GM18873 (cell line): ENCODE results near the gene PACRG.

Source experiments
- ATAC-seq: cut with Tn5 transposase; IDR thresholded peaks from one replicate; pipeline ENCODE4 v1.9.1; 2021; ENCODE audit warnings: mild to moderate bottlenecking, moderate library complexity, moderate number of reproducible peaks; ENCODE audit not compliant: unreplicated experiment, low FRiP score

The PACRG gene

DNA sequence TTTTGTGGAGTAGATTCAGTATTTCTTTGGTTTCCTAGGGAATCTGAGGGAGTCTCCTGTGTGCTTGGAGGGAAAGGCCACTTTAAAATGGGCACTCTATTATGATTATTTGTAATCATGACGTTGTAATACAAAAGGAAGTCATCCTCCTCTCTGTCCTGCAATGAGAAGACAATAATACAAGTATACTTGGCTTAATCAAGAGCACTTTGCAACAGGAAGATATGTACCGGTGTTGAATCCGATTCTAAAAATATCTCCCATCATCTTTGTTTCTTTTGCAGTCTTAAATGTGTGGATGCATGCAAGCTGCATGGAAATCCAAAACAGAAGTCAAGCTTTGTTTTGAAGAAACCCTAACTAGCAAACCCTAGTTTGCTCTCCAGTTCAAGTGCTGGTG, 592.6 kb downstream of the PACRG start:
- no peak for ATAC-seq

DNA sequence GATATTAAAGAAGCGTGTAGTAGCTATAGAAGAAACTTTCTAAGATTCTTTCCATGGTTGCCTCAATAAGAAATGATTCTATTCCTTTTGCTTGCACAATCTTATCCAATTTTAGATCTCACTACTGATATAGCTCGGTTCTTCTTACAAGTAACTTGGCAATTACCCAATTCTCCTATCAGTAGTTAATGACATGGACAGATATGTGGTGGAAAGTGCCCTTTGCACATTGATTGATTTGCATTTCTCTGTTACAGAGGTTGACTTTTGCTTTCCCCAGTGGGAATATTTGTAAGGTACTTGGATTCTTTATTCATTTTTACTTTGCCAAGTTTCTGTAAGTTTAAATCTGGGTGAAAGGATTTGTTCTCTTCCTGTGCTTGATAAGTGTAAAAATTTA, 593.0 kb downstream of the PACRG start:
- no peak for ATAC-seq

DNA sequence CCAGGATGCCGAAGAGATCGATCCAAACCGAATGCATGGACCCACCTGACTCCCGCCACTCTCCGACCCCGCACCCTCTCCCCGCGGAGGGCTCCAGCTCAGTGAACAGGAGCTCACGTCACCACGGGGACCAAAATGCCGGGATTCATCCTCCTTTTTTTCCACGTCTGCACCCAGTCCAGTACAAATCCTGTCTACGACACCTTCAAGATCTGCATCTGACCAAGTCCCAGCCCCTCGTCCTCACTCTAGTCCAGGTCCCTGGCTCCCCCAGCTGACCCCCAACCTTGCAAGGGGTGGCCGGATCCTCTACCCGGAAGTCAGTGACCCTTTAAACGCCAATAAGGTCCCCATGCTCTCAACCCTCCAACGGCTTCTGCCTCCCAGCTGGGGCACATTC, 593.9 kb downstream of the PACRG start:
- no peak for ATAC-seq

DNA sequence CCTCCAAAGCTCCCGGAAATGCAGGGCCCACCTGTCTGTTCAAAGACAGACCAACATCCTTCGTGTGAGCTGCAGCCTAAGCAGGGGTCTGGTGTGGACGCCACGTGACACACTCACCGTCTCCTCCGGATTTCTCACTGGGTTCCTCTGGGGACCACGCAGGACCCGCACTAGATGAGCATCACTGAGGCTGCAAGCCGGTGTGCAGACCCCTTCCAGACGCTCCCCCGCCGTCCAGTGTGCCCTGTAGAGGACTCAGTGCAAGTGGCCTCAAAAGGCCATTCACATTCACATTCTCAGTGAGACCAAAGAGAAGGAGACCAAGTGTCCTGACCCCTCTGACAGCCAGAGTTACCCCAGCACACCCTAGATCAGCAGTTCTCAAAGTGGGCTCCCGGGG, 595.5 kb downstream of the PACRG start:
- no peak for ATAC-seq

DNA sequence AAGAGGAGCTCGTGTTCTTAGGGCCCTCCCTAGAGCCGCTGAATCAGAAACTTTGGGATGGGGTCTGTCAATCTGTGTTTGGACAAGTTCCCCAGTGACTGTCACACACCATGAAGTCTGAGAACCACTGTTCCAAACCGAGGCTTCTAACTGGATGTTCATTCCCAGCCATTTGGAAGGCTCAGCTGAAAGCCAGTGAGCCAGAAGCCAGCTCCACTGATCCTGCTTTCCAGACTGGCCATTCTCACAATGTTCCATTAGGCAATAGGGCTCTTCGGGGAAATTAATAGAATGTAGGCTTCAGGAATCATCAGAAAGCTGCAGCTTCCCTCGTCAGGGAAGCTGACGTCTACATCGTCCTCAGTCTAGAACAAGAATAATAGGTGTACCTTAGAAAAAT, 595.9 kb downstream of the PACRG start:
- no peak for ATAC-seq

DNA sequence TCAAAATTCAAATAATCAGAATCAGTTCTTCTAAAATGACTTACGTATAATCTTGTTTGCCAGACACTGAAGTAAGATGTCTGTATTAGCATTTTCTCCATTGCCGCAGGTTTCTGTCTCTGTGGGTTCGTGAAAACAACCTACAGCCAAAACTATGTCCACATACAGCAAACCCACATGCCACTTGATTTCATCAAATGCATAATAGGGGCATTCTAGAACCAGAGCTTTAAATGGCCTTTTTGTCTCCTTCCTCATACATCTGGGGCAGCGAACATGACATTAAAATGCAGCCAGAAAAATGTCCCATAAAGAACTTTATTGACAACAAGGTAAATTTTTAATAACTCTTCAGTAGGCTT, 596.5 kb downstream of the PACRG start:
- ATAC-seq: no peak

DNA sequence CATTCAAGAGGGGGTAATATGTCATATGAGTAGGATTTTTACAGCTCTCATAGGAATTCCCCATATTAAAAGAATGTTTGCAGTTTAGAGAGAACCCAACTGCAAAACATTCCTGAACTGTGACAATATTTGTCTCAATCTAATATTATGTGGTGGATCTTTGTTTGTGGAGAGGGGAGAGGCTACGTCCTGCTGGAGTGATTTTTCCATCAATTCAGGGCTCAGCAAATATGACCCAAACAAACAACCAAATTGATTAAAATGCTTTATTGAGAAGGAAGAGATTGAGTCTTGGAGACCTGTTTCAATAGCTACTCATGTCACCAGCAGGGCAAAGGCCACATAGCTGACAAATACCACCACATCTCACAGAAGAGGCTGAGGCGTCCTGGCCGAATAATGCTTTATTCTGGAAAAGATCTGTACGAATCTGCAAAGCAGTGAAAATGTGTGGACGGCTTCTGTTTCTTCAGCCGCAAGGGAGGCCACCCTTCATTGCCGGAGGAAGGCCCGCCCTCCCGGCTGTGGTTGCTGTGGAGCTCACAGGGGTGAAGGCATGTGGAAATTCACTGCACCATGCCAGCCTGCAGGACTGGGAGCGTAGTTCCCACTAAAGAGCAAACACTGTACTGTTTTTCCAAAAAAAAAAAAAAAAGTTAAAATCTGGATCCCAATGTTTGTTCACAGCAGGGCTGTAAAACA, 597.1 kb downstream of the PACRG start:
- ATAC-seq: no peak

DNA sequence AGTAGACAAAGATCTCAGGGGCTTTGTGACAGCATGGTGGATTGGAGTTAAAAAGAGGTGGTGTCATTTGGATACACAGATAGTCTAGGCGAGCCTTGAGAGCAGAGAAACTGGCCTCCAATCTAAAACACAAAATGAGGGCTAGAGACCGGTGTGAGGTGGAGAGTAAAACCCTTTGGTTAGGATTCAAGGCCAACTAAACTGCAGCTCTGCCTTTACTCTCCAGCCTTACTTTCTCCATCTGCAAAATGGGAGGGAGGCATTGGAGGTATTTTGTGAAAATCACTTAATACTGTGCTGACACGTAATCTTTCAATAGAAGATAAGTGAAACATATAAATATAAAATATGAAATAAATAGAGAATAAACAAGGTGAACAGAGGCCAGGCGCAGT, 597.6 kb downstream of the PACRG start:
- no peak for ATAC-seq

DNA sequence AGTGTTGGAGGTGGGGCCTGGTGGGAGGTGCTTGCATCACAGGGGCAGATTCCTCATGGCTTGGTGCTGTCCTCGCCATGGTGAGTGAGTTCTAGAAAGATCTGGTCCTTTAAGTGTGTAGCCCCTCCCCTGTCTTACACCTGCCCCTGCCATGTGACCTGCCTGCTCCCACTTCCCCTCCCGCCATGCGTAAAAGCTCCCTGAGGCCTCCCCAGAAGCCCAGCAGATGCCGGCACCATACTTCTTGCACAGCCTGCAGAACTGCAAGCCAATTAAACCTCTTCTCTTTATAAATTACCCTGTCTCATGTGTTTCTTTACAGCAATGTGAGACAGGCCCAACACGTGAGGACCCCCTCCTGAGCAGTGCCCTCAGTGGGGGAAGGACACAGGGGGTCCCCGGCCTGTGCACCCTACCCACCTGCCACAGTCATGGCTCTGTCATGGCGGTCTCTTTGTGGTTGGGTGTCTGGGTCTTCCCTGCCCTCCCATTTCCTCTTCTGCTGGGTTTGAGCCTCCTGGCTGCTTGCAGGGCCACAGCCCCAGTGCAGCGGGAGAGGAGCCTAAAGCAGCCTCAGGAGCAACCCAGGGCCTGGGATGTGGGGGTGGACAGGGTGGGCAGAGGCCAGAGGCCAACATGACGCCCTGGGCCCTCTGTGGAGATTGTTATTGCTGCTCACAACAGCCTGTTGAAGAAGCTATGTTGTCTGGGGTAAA, 599.5 kb downstream of the PACRG start:
- no peak for ATAC-seq

DNA sequence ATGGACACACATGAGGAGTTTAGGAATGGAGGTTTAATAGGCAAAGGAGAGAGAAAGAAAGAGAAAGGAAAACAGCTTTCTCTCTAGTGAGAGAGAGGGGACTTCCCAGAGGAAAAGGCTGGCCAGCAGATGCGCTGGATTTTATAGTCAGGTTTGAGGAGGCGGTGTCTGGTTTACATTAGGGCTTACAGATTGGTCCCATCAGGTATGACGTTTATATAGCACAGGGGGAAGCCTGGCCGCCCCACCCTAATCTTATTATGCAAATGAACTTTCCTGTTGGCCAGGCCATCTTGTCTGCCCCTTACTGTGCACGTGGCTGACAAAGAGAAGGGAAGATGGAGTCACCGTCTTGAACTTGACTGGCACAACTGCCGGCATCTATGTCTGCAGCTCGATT, 600.1 kb downstream of the PACRG start:
- ATAC-seq: no peak

DNA sequence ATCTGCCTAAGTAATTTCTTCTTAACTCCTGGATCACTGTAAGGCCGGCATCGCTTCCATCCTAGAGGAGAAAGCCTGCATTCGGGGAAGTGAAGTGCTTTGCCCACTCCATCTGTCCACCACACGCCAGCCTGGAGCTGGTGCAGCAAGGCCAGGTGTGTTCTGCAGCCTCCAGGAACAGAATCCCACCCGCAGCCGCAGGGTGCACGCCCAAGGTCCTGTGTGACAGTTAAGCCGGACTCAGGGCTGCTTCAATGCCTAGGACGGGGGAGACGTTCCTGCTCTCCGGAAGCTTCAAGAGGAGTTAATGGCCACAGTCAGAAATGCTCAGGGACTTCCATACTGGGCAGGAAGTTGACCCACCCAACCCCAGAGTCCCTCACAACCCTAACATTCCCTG, 600.6 kb downstream of the PACRG start:
- no peak for ATAC-seq

DNA sequence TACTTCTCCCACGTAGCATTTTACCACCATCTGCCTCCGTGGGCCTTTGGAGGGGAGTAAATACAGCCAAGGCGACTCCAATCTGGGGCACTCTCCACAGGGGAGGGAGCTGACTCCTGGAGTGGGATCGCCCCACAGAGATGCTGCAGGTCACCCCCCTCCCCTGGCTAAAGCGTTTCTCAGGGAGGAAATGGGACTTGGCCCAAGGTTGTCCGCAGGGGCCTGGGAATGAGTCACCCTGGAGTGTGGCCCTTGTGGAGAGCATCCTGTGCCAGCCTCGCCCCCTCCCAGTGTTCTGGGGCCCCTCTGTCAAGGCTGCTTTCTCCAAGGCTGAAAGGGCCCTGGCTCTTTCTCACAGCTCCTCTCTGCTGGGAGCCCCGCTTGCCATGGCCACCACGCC, 602.2 kb downstream of the PACRG start:
- ATAC-seq: no peak

DNA sequence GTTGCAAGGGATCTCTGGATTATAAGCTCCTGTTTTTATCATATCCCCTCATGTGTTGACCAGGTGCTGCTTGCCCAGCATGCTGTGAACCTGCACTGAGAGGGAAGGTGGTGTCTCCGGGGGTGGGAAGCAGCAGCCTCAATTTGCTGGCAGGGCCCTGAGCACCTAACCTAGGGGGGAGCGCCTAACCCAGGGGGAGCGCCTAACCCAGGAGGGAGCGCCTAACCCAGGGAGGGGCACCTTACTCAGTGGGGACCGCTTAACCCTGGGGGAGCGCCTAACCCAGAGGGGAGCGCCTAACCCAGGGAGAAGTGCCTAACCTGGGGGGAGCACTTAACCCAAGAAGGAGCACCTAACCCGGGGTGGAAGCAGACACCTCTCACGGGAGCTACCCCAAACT, 603.5 kb downstream of the PACRG start:
- ATAC-seq: no peak

DNA sequence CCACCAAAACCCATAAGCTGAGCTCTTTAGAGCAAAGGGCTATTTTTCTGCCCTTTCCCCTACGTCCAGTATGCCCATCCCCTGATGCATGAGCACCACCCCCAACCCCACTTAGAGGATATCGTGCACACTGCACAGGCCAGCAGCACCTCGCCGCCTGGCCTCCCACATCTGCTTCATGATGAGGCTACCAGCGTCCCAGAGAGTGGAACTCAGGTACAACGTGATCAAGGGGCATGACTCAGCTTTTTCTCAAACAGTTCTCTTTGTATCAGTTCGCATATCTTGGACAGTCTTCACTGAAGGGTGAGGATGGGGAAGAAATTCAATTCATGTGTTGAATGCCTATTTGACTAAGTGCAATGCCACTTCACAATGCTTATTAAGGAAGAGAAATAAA, 604.8 kb downstream of the PACRG start:
- ATAC-seq: no peak

DNA sequence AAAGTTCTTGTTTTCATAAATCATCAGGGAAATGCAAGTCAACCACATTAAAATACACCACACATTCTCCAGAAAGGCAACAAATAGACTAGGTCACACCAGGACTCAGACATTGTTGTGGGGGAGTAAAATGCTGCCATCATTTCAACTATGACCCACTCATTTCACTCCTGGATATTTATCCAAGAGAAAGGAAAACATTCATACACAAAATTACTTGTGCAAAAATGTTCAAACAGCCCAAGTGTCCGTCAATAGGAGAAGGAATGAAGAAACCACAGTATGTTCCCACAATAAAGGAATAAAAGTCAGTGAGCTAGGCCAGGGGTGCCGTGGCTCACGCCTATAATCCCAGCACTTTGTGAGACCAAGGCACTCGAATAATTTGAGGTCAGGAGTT, 605.3 kb downstream of the PACRG start:
- ATAC-seq: no peak

DNA sequence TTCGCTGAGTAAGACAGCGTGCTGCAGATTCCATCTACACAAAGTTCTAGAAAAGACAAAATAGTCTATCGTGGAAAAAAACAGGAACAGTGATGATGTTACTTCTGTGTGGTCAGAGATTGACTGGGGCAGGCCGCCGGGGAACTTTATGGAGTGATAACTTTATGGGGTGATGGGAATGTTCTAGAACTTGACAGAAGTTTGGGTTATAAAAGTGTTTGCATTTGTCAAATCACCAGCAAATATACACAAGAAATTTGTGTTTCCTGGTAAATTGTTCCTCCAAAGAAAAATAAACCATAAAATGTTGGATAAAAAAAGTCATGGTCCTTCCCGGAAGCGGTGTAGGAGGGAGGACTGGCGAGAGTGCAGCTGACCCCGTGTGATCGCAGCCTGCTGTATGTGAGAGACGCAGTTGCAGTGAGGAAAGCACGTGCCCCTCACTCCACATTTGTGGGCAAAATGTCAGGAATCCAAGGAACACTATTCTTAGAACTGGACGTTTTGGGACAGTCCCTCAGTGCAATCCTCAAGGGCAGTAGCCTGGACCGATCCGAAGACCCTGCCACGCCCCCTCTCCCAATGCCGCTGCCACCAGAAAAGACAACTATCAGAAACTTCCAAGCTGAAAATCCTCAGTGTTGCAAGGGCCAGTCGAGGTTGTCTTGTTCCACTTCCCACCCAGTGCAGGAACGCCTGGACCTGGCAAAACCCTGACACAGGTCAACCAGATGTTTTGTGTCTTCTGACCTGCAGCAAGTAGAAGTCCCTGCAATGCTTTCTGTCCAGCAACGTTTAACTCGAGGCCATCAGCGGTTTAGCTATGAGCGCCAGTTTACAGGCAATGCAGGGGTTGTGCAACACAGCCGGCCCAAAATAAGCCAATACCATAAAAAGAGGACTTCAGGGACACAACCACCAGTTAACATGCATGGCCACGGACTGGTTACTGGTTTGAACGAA, 606.2 kb downstream of the PACRG start:
- ATAC-seq: no peak

DNA sequence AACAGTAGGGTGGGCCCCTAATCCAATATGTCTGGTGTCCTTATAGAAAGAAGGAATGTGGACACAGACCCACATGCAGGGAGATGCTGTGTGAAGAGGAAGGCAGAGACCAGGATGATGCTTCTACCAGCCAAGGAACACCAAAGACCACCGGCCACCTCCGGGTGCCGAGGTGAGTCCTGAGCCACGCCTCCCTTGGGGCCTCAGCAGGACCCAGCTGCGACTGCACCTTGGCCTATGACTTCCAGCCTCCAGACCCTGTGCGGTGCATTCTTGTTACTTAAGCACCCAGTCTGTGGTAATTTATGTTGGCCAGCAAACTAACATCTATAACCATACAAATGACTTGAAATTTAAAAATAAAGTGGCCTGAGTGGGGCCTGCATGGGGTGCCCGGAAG, 607.3 kb downstream of the PACRG start:
- no peak for ATAC-seq

DNA sequence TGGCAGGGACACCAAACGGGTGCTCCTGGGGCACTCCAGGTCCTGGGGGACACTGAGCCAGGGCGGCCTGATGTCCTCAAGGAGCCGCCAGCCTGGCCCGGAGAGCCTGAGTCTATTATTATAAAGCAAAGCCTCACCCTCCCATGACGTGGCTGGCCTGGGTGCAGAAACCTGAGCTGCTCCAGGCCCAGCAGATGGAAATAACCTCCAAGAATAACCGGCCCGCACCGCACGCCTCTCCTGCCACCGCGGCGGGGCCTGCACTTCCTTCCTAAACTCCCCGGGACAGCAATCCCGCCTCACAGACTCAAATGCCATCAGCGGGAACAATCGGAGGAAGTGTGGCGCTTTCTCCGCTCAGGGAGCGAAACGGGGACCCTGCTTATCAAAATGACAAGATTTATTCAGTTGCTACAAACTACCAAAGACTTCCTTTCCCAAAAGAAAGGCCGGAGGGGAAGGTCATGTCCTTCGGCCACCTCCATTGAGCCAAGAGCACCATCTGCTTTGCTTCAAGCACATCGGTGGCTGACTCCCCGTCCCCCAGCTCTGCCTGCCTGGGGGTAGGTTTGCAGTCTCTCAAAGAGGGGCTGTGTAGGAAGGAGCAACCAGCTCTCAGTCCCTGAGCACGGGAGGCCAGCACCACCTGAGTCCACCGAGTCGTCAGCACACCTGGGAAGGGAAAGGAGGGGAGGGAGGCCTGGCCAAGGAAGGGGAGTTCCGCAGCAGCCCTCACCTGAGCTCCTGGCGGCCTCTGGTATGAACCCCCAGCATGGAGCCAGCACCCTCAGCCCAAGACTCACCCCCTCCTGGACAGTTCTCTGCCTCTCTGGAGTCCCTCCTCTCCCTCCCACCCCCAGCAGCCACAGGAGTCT, 608.1 kb downstream of the PACRG start:
- ATAC-seq: no peak

DNA sequence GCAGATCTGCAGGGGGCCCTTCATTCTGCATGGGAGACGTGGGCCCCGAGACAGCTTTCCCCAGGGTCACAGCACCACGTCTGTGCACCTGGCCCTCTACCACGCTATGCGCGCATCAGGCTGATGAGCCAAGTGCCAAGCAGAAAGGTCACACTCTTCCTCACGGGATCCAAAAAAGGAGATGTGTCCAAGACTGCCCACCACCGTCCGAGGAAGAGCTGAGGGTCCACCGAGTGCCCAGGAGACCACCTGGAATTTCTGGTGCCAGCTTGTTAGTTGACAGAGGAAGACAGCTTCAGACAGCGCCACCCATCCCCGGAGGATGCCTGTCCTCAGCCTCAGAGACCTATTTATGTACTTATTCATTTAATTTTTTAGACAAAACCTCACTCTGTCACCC, 609.2 kb downstream of the PACRG start:
- no peak for ATAC-seq

DNA sequence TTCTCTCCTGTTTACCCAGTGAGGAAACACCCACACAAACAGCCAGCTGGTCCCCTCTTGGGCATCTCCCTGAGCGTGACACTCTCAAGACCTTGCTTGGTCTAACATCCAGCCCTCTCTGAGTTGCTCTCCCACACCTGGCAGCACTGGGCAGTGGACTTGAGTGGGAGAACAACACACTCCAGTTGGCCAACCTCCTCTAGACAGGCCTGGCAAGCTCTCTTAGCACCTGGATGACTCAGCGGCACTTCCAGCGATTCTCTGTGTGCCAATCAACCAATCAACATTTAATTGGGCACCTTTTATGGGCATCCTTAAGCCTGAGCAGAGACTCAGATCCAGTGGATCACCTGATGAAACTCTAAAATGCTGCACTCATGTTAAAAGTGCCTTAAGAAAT, 610.2 kb downstream of the PACRG start:
- no peak for ATAC-seq
